NCI-H2029 (cell line): ENCODE measurements around the gene CDC25B.
A peak's percentile ranks its signal among the peaks of the same experiment; 100 is the strongest.

ENCODE experiments used
- DNase-seq: peaks from one replicate; lab custom pipeline; 2025; lab: John Stamatoyannopoulos, UW

Gene CDC25B

DNA sequence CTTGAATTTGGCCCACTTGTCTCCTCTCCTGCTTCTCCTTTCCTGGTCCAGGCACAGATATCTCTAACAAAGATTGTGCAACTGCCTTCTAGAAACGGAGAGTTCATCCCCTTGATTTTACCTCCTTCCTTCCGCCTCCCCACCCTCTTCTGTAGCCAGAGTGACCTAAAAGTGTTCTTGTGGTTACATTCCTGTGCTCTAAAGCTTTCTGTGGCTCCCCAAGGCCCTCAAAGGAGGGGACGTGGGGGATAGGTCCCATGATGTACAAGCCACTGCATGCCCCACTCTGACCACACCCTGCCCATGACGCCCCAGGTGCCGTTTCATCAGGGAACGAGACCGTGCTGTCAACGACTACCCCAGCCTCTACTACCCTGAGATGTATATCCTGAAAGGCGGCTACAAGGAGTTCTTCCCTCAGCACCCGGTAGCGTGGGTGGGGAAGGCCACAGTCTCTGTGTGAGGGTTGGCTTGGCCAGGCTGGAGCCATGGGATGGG lies 8.2 kb downstream of the CDC25B start:
- DNase-seq, result no peak

- DNase-seq, result no peak
Observed at GRCh38 chr20:3804781-3805180, 8.7 kb downstream of the CDC25B start.

- DNase-seq, result no peak
Observed at GRCh38 chr20:3808544-3808943, 12.4 kb downstream of the CDC25B start.

- DNase-seq, result peak; percentile 96
Observed at GRCh38 chr20:3811467-3812258, 15.6 kb downstream of the CDC25B start.

DNA sequence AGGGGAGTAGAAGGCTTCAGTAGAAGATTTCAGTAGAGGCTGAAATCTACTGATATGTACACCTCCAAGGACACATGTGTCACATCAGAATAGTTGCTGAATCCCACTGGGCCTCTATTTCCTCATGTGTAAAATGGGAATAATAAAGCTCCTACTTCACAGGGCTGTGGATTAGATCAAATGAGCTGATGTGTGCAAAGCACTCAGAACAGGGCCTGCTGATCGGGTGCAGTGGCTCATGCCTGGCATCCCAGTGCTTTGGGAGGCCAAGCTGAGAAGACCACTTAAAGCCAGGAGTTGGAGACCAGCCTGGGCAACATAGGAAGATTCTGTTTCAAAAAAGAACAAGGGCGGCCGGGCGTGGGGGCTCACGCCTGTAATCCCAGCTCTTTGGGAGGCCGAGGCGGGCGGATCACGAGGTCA lies 16.2 kb downstream of the CDC25B start:
- no peak for DNase-seq

GRCh38 chr20:3812975-3813847 lies 17.1 kb downstream of the CDC25B start:
- no peak for DNase-seq

- no peak for DNase-seq
Observed at GRCh38 chr20:3813848-3814581, 17.9 kb downstream of the CDC25B start.

DNA sequence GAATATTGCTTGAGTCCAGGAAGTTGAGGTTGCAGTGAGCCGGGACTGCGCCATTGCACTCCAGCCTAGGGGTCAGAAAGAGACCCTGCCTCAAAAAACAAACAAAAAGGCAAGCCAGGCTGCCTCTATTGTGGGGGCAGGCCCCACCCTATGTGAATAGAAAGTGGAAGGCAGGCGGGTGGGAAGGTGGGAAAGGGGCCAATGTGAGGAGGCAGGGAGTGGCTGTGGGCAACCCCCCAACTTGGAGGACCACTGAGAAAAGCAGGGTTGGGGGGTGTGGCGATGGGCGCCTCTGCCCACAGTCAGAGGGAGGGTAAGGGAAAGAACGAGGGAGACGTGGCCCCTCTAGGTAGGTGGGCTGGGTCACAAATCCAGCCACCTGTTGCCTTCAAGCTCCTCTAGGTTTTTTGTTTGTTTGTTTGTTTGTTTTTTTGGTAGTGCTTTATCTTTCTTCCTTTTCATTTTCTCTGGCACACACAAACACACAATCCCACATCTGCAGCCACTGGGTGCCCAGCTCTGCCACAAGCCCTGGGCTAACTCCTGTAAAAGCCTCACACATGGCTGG lies 18.9 kb downstream of the CDC25B start:
- no peak for DNase-seq

DNA sequence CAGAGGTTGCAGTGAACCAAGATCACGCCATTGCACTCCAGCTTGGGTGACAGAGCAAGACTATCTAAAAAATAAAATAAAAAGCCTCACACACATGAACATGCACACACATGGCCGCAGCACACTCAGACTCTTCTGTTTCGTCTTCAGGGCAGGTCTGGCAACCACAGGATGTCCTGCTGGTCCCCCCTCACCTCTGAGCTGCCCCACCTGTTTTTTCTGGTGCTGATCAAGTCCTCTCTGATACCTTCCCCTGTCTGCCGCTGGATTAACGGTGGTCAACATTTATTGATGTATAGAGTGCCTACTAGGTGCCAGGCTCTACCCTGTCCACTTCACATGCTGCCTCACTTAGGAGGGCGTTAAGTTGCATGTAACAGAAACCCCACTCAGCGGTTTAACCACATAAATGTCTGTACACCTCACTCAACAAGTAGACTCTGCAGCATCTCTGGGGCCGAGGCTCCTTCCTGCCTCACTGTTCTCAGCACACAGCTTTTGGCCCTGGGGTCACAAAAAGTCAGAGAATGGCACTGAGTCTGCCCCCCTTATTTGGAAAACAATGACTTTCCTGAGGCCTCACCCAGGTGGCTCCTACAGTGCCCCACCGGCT lies 19.7 kb downstream of the CDC25B start:
- no peak for DNase-seq

DNA sequence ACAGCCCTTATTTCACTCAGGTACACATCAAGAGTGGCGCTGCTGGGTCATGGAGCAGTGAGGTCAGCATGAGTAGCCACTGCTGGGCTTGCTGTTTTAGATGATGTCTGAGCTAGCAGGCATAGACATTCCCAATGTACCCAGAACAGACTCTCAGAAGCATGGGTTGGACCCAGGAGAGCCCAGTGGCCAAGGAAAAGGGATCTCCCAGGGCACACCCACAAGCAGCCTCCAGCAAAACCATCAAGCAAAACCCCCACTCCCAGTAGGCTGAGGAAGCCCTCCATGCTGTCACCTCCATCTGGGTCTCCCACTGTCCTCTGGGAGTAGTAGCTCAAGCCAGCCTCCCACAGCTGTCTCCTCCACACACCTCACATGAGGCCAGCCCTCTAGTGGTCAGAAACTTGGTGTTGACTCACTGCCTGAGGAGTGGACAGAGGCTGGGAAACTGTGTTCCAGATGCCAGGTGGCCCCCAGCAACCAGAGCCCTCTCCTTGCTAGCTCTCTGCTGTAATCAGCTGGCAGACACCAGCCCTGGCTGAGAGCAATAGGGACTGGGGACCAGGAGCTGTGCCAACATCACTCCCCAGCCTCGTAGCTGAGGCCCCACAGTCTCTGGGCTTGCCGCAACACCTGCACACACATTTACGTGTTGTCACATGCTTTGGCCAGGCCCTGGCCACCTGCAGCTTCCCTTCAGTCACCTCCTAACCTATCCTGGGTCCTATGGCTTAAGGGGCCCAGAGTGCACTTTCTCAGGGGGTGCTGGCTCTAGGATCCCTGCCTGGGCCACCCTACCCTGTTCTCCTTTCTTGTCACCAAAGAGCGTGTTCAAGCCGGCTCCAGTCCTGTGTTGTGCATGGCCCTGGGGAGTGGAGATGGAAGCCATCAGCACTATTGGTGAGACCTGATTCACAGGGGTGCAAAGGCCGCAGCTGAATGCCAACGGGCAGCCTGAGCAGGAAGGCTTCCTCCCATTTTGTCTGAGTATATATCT lies 22.3 kb downstream of the CDC25B start:
- DNase-seq, result peak; percentile 64

- DNase-seq, result no peak
Observed at GRCh38 chr20:3819411-3820047, 23.4 kb downstream of the CDC25B start.

DNA sequence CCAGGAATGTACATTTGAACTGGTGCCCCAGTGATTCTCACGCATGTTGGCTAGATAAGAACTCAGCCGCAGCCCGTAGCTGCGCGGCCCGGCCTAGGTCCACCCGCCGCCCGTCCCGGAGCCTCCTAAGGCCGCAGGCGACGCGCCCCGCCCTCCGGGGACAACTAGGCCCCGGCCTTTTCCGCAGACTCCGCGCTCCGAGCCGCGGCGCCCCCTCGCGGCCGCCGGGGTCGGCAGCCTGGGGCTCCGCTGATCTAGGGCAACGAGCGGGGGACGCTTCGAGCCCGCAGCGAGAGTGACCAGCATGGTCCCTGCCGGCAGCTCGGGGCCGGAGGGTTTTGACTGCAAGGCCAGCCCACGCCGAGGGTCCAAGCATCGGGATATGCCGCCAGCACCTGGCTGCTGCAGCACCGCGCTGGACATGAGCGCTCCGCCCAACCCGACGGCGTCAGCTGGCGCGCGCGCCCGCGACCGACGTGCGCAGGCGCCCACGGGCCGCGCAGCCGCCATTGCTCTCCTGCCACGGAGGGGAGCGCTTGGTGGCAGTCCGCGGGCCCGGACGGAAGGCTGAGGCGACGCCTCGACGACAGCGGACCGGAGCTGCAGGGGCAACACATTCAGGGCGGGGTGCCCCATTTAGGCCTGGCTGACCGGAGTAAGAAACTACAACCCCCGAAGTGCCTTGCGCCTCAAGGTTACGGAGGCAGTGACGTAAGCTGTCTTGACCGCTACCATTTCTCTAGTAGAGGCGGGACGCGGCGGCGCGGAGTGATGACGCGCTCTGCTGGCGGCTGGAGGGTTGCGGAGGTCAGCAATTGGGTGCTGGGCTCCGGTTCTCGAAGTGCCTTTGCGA lies 24.2 kb downstream of the CDC25B start, which contains the start of gene AP5S1:
Gene AP5S1 (plus strand): TSS at position 500 of the 853 bp plus-strand sequence. CDS start 1,571 bp downstream, outside the sequence.
- peak; percentile 95 for DNase-seq

DNA sequence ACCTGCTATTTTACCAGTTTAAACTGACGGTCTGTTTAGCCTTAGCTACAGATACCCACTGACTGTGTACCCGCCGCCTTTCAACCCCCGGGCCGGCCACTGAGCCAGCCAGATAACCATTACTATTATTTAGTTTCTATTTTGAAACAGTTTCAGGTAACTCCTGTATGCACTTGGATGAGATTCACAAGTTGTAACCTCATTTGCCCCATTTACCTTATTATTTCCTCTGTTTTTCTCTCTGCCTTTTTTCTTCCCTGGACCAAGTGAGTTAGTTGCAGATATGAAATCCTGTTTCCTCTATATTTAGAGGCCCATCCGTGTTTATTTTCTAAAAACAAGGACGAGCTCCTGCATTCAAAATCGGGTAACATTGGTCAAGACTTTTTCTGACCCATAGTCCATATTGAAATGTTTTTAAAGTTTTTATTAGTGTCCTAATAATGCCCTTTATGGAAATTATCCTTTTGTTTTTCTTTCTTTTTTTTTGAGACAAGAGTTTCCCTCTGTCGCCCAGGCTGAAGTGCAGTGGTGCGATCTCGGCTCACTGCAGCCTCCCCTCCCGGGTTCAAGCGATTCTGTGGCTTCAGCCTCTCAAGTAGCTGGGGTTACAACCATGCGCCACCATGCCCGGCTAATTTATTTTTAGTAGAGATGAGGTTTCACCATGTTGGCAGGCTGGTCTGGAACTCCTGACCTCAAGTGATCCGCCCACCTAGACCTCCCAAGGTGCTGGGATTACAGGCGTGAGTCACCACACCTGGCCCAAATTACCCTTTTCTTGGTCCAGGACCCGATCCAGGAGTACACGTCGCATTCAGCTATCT lies 25.0 kb downstream of the CDC25B start:
- DNase-seq, result no peak

DNA sequence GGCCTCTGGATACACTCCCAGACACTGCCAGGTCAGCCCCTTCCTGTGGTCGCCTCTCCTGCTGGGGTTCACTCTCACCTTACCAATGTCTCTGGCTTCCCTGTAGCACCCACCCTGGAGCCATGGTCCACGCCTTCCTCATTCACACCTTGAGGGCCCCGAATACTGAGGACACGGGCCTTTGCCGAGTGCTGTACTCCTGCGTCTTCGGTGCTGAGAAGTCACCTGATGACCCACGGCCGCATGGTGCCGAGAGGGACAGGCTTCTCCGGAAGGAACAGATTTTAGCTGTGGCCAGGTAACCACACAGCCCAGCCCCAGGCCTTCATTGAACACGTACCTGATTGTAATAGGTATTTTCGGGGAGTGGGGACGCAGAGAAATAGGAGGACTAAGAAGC lies 25.9 kb downstream of the CDC25B start:
- no peak for DNase-seq

DNA sequence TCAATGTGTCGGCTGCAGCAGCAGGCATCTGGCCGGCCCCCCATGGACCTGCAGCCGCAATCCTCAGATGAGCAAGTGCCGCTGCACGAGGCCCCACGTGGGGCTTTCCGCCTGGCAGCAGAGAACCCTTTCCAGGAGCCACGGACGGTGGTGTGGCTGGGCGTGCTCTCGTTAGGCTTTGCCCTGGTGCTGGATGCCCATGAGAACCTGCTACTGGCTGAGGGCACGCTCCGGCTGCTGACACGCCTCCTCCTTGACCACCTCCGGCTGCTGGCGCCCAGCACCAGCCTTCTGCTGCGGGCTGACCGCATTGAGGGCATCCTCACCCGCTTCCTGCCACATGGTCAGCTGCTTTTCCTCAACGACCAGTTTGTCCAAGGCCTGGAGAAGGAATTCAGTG lies 27.8 kb downstream of the CDC25B start:
- no peak for DNase-seq

- DNase-seq, result no peak
Observed at GRCh38 chr20:3825526-3825925, 29.4 kb downstream of the CDC25B start.

- DNase-seq, result no peak
Observed at GRCh38 chr20:3826420-3826819, 30.3 kb downstream of the CDC25B start.

GRCh38 chr20:3828798-3829197 lies 32.7 kb downstream of the CDC25B start:
- DNase-seq, result no peak
